CD4-positive, alpha-beta T cell treated with Interleukin-6 at 100 ng/mL for 8 hours (primary cell): ENCODE results near the gene NPIPB6.

Experiments used
- DNase-seq: peaks from one replicate; pipeline ENCODE4 v3.0.0-alpha.2; 2020; ENCODE audit warnings: mixed read lengths, low spot score

The NPIPB6 gene

GRCh38 chr16:28321700-28322411 lies 41.5 kb downstream of the NPIPB6 start:
- DNase-seq = no peak

GRCh38 chr16:28320741-28321140 lies 42.6 kb downstream of the NPIPB6 start:
- DNase-seq = no peak

- DNase-seq = no peak
These were observed 43.2 kb downstream of the NPIPB6 start for GRCh38 chr16:28320023-28320561.

GRCh38 chr16:28319476-28320022 lies 43.8 kb downstream of the NPIPB6 start:
- no peak for DNase-seq

GRCh38 chr16:28318042-28318744 lies 45.1 kb downstream of the NPIPB6 start:
- no peak for DNase-seq

GRCh38 chr16:28317040-28317880 lies 46.0 kb downstream of the NPIPB6 start:
- peak; percentile 68 for DNase-seq

- DNase-seq = no peak
These were observed 47.3 kb downstream of the NPIPB6 start for GRCh38 chr16:28316054-28316453.

- no peak for DNase-seq
These were observed 49.7 kb downstream of the NPIPB6 start for GRCh38 chr16:28313587-28313986.

GRCh38 chr16:28312327-28312726 lies 51.0 kb downstream of the NPIPB6 start:
- DNase-seq = no peak

GRCh38 chr16:28311913-28312312 lies 51.4 kb downstream of the NPIPB6 start:
- DNase-seq = no peak

GRCh38 chr16:28311413-28311812 lies 51.9 kb downstream of the NPIPB6 start:
- DNase-seq = no peak

- DNase-seq = no peak
These were observed 52.5 kb downstream of the NPIPB6 start for GRCh38 chr16:28310796-28311195.

GRCh38 chr16:28309811-28310311 lies 53.4 kb downstream of the NPIPB6 start:
- peak; percentile 89 for DNase-seq

- DNase-seq = no peak
These were observed 54.3 kb downstream of the NPIPB6 start for GRCh38 chr16:28308794-28309584.

- no peak for DNase-seq
These were observed 55.4 kb downstream of the NPIPB6 start for GRCh38 chr16:28307936-28308335.

- no peak for DNase-seq
These were observed 59.1 kb downstream of the NPIPB6 start for GRCh38 chr16:28304214-28304613.

- DNase-seq = no peak
These were observed 60.2 kb downstream of the NPIPB6 start for GRCh38 chr16:28303132-28303531.

- no peak for DNase-seq
These were observed 61.7 kb downstream of the NPIPB6 start for GRCh38 chr16:28301620-28302019.

GRCh38 chr16:28301154-28301553 lies 62.2 kb downstream of the NPIPB6 start:
- DNase-seq = no peak

- DNase-seq = no peak
These were observed 63.0 kb downstream of the NPIPB6 start for GRCh38 chr16:28300327-28300726.

- no peak for DNase-seq
These were observed 64.8 kb downstream of the NPIPB6 start for GRCh38 chr16:28298511-28298878.
